ENCODE measurements around the gene GAGE12J. TPM values are rescaled to one million over a fixed set of nuclear protein-coding genes. Genes with fewer than 3 reads are reported as not detected.
"Not testable (repeated sequence)": the region's sequence is repeated elsewhere in the genome, so short reads cannot be mapped to it uniquely, and the experiment has no call there.

GAGE12J gene
- total and polyA plus RNA-seq, 2 donors (not counting 1 experiment from before 2014, with no cell fraction given) = not detected

- intact Hi-C loops (cut with micrococcal nuclease) = loop anchor here (2.0 kb wide), 1 partner anchor 462 kb away; no protein-coding TSS in a partner anchor
- no peaks in the 10 kb centered on the region for H3K27me3 ChIP-seq (replicated peaks in 1 of 4; ENCODE audit: control extremely low read depth in 1 of 4, control insufficient read depth in 3 of 4, insufficient read depth in 4 of 4, low read length in 3 of 4)
- H3K9ac ChIP-seq (ENCODE audit: low read length) = no peak overlapping the region
- no peaks in the 10 kb centered on the region for H3K36me3 ChIP-seq (replicated peaks in 1 of 2; ENCODE audit: control extremely low read depth in 1 of 2, control insufficient read depth in 1 of 2, extremely low read depth in 1 of 2, insufficient read depth in 2 of 2, low read length in 1 of 2)
- ChIA-PET POLR2A (no interaction called here), CTCF (interaction anchor here (0.5 to 0.6 kb wide), 2 partner anchors 8 to 1741 kb away, joined by 3 read pairs; no protein-coding TSS in a partner anchor)
- H2AFZ ChIP-seq (ENCODE audit: insufficient read depth, low read depth, low read length, poor library complexity, severe bottlenecking) = no peak overlapping the region
- H3K4me3 Mint-ChIP-seq = no peak overlapping the region
- H3K4me2 ChIP-seq (replicated peaks; ENCODE audit: low read depth, low read length, poor library complexity, severe bottlenecking) = peak overlapping the region; percentile 14
- H3K9me3 Mint-ChIP-seq (ENCODE audit: insufficient read depth) = no peaks in the 10 kb centered on the region
- no peak for DNase-seq
- no peaks in the 10 kb centered on the region for H3K27me3 Mint-ChIP-seq
- H3K4me1 Mint-ChIP-seq = no peaks in the 10 kb centered on the region
- TF ChIP-seq CTCF (IDR thresholded peaks at IDR 0.05) (no peak), EZH2 (IDR thresholded peaks at IDR 0.05; ENCODE audit: borderline replicate concordance, insufficient read depth, low read depth, low read length, poor library complexity, severe bottlenecking) (no peak)
- WGBS (ENCODE audit: insufficient coverage) = 90% methylated on average over 5 of the region's 17 CpGs
- no peak for ATAC-seq (ENCODE audit: low read depth)
- no peaks in the 10 kb centered on the region for H4K20me1 ChIP-seq (ENCODE audit: control insufficient read depth, insufficient read depth, low read length, poor library complexity, severe bottlenecking)
- H3K4me1 ChIP-seq (ENCODE audit: control insufficient read depth in 2 of 2, insufficient read depth in 2 of 2, low read length in 2 of 2) = peaks cover 0 to 9% of the 10 kb centered on the region in 2 donors
- no peak overlapping the region for H3K27ac ChIP-seq (ENCODE audit: low read length in 2 of 2)
- H3K79me2 ChIP-seq (ENCODE audit: control insufficient read depth, insufficient read depth, low read length) = no peaks in the 10 kb centered on the region
- H3K4me3 ChIP-seq (ENCODE audit: control extremely low read depth in 1 of 5, extremely low read depth in 1 of 5, insufficient read depth in 1 of 5, low read depth in 2 of 5, low read length in 4 of 5) = no peak overlapping the region
- H3K9me3 ChIP-seq (ENCODE audit: control extremely low read depth in 1 of 3, control insufficient read depth in 2 of 3, insufficient read depth in 1 of 3, low read length in 2 of 3) = no peaks in the 10 kb centered on the region
- H3K27ac Mint-ChIP-seq = no peak overlapping the region
Observed at GRCh38 chrX:49292400-49293362, 29.2 kb upstream of the GAGE12J start.

- H3K79me2 ChIP-seq (ENCODE audit: control insufficient read depth, insufficient read depth, low read length); H3K27ac ChIP-seq (ENCODE audit: low read length in 2 of 2); POLR2A ChIA-PET; CTCF ChIA-PET; H2AFZ ChIP-seq (ENCODE audit: insufficient read depth, low read depth, low read length, poor library complexity, severe bottlenecking); H3K9me3 Mint-ChIP-seq (ENCODE audit: insufficient read depth); intact Hi-C loops (cut with micrococcal nuclease); H3K36me3 ChIP-seq (replicated peaks in 1 of 2; ENCODE audit: control extremely low read depth in 1 of 2, control insufficient read depth in 1 of 2, extremely low read depth in 1 of 2, insufficient read depth in 2 of 2, low read length in 1 of 2); ATAC-seq (ENCODE audit: low read depth); DNase-seq; H4K20me1 ChIP-seq (ENCODE audit: control insufficient read depth, insufficient read depth, low read length, poor library complexity, severe bottlenecking); H3K9ac ChIP-seq (ENCODE audit: low read length); H3K4me1 Mint-ChIP-seq; H3K4me3 Mint-ChIP-seq; H3K27me3 ChIP-seq (replicated peaks in 1 of 4; ENCODE audit: control extremely low read depth in 1 of 4, control insufficient read depth in 3 of 4, insufficient read depth in 4 of 4, low read length in 3 of 4); H3K9me3 ChIP-seq (ENCODE audit: control extremely low read depth in 1 of 3, control insufficient read depth in 2 of 3, insufficient read depth in 1 of 3, low read length in 2 of 3); H3K27ac Mint-ChIP-seq; H3K4me2 ChIP-seq (replicated peaks; ENCODE audit: low read depth, low read length, poor library complexity, severe bottlenecking); H3K4me1 ChIP-seq (ENCODE audit: control insufficient read depth in 2 of 2, insufficient read depth in 2 of 2, low read length in 2 of 2); H3K4me3 ChIP-seq (ENCODE audit: control extremely low read depth in 1 of 5, extremely low read depth in 1 of 5, insufficient read depth in 1 of 5, low read depth in 2 of 5, low read length in 4 of 5); H3K27me3 Mint-ChIP-seq: not testable (repeated sequence)
- WGBS (ENCODE audit: insufficient coverage) = 100% methylated on average over 3 of the region's 5 CpGs
Observed at GRCh38 chrX:49299293-49299692, 22.5 kb upstream of the GAGE12J start.
